Left hindlimb (tissue), 1 donor: ENCODE measurements around the gene NOMO2.
"Not testable (repeated sequence)": the region's sequence is repeated elsewhere in the genome, so short reads cannot be mapped to it uniquely, and the experiment has no call there.

Source experiments
- DNase-seq: peaks from one replicate; pipeline ENCODE4 v3.0.0-alpha.2; 2018

NOMO2 gene

DNA sequence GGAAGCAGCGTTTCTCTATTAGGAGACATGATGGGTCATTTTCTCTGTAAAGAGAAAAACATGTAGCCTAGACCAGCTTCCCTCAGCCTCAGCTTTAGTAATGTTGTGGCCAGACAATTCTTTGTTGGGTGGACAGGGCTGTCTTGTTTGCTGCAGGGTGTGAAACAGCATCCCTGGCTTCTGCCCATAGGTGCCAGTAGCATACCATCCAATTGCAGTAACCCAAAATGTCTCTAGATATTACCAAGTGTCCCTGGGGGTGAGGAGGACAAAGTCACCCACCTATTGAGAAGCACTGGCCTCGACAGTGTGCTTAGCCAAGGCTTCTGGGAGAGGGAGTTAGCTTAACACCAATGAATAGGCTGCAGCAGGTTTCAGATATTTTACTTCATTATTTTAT, 14.0 kb upstream of the NOMO2 start:
- DNase-seq, result not testable (repeated sequence)

DNA sequence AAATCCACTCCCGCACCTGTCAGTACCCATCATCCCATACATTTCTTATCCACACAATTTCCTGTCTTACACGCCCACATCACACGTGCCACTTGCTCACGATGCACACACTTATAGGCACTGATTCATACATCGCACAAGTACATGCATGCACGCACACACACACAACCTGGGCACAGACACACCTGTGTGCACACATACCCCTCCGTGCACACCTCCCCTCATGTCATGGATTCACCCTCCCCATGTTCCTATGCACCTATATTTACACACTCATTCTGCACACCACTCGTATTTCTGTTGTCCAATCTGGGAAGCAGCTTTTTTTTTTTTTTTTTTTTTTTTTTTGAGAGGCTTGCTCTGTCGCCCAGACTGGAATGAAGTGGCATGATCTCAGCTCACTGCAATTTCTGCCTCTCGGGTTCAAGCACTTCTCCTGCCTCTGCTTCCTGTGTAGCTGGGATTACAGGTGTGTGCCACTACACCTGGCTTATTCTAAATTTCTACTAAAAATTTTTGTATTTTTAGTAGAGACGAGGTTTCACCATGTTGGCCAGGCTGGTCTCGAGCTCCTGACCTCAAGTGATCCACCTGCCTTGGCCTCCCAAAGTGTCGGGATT, 13.5 kb upstream of the NOMO2 start:
- not testable (repeated sequence) for DNase-seq

DNA sequence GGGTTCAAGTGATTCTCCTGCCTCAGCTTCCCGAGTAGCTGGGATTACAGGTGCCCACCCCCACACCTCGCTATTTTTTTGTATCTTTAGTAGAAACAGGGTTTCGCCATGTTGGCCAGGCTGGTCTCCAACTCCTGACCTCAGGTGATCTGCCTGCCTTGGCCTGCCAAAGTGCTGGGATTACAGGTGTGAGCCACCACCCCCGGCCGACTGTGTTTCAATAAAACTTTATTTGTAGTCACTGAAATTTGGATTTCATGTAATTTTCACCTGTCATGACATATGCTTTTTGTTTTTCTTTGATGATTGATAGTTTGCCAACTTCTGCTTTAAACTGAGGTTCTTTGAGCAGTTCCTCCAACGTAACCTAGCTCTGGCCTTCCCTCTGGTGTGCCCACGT, 12.0 kb upstream of the NOMO2 start:
- not testable (repeated sequence) for DNase-seq

DNA sequence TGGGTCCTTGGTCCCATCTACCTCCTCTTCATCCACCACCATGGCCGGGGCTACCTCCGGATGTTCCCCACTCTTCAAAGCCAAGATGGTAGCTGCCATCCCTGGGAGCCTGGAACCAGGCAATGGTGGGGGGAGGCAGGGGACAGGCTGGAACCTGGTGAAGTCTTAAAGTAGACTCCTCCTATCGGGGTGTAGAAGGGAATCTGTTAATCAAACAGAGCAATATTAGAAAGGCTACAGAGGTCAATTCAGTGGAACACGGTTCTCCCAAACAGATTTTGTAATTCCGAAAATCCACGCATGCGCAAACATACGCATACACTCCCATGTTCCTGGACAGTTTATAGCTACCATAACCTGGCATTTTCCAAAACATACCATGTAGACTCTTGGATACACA, 11.1 kb upstream of the NOMO2 start:
- DNase-seq, result not testable (repeated sequence)

DNA sequence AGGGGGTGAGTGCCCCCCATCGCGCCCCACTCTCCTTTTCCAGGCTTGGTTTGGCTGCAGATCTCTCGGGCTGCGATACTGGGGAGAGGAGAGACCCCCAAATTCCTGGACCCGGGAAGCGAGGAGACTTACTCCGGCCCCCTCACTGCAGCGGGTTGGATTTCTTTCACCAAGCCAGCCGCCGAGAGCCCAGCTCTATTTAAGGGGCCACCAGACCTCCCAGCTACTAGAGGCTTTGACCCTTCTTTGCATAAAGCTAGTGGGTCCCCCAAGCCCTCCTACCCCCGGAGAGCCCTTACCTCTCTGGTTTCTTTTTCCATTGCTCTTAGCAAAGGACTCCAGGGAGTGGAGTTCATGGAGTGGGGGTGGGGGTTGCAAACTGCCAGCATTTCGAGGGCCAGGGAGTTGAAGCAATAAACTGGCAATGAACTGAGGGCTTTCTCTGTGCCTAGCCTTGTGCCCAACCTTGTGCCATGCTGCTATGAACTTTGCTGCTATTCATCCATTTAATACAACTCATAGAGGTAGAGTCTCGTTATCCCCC, 9.5 kb upstream of the NOMO2 start:
- not testable (repeated sequence) for DNase-seq

DNA sequence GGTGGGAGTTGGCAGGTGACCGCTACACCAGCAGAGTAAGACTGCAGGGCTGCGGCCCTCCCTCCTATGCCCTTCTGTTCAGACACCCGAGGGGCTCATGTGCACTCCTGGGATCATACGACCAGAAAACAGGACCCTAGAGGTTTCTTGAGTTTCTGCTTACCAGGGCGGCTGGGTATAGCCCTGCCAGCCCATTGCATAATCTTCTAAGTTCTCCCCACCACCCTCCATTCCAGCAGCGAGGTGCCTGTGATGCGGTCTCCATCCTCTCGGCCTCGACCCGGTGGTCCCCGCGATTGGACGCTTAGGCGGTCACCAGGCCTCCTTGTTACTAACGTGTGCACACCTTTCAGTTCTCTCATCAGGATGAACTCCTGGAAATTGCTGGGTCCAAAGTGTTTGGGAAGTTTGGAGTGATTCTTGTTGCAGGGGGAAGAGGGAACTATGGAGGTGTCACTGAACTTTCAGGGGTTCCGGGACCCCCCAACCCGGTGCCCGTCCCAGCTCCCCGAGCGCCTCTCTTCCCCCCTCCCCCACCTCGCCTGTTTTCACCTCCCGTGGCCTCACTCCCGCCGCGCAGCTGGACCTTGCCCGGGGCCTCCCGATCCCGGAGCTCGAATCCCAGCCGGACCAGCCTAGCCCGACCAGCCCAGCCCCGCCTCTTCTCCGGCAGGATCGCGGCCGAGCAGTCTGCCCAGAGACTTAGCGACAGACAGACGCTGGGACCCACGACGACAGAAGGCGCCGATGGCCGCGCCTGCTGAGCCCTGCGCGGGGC, 8.8 kb upstream of the NOMO2 start:
- DNase-seq, result not testable (repeated sequence)

DNA sequence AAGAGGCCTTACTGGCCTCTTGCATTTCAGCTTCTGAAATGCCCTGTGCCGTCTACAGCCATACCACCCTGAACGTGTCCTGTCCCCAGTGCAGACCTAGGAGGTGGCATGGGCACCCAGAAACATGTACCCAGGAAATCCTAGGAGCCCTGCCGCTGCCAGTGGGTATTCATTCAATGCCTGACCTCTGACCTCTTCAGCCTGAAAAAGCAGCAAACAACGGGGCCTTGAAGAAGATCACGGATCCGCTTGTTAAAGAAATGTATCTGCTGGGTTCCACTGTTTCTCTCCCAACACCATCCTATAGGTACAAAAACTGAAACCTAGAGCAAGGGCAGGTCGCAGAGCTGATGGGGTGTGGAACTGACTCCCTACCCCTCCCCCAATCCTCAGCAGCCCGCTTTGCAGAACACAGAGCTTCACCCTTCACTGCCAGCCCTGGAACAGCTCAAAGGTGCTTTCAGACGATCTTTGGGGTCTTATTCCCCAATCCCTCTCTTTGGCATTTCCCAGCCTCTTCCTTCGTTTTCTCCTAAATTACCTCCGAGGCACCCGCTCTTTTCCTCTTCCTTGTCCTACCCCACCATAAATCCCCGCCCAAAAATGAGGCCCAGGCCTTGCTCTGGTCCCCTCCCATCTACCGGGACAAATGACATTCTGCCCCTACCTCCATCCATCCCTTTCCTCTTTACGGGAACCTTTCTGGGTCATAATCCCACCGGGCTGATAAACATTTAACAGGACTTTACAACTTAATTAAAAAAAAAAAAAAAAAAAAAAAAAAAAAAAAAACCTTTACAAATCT, 1.3 kb downstream of the NOMO2 start:
- not testable (repeated sequence) for DNase-seq

DNA sequence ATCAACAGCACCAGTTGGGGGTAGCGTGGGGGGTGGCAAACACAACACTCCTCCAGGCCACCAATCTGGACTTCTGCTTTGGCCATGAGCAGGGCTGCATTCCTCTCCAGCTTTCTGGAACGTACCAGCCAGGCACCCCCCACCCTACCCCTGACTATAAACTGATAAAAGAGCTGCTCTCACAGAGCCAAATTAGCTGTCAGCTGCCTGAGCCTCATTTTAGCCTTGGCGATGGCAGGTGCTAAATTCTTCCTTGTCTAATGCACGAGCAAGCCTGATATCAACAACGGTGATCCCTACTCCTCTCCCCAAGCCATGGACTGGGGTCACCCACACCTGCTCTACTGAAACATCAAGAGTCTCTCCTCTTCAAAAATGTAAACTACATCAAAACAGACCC, 8.2 kb downstream of the NOMO2 start:
- not testable (repeated sequence) for DNase-seq

DNA sequence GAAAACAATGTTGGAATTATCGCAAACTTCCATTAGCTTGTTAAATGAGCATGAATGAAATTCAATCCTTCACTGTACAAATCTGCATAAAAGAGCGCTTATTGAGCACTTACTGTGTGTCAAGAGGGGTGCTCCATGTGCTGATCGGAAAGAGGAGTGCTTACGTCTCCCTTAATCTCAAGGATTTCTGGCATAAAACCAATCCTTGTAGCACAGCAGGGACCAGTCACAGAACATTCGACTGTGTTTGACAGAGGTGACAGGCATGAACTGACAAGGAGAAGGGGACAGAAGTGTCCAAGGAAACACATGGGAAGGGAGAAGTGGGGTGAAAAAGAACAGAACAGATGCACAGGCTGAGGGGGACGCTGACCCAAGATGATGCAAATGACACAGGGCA, 14.5 kb downstream of the NOMO2 start:
- DNase-seq, result not testable (repeated sequence)

DNA sequence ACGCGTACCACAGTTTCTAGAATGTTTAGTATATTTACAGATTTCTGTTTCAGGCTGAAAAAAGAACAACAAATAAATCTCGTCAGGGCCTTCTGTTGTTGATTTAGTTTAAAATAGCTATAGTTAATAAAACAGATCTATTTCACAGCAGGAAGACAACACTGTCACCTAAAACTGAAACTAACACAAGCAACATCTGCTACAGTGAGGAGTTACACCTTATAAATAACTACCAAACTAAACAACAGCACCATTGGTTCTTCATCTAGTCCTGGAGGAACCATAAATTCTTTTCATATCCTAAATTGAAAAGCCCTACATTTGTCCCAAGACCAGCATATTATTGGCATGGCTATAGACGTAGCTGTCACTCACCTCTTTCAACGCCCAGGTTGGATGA, 15.0 kb downstream of the NOMO2 start:
- not testable (repeated sequence) for DNase-seq

DNA sequence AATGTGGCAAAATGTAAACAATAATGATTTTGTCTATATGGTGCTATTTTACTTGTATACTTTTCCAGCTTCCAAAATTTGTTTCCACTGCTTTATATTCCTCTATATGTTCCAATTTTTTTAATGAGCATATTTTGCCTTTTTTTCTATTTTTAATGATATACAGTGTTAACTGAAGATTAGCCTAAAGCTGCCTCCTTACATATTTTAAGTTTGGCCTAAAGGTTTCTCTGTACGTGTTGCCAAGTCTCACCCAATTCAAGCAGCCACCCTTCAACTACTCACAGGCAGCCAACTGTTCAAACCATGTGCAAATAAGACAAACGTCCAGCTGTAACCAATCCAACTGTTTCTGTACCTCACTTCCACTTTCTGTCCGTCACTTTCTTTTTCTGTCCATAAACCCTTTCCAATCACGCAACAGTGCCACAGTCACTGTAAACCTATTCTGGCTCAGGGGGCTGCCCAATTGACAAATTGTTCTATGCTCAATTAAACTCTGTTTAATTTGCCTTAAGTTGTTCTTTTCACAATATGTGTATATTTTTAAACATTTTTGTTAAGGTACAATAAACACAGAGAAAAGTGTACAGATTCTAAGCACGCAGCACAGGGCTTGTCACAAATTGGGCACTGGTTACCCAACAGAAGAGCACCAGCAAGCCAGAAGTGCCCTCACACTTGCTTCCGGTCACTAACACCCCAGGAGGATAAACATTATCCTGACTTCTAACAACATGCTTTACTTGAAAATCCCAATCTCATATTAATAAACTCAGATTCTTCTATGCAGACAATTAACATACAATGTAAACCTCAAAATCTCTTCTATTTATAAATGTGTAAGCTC, 17.4 kb downstream of the NOMO2 start:
- not testable (repeated sequence) for DNase-seq

DNA sequence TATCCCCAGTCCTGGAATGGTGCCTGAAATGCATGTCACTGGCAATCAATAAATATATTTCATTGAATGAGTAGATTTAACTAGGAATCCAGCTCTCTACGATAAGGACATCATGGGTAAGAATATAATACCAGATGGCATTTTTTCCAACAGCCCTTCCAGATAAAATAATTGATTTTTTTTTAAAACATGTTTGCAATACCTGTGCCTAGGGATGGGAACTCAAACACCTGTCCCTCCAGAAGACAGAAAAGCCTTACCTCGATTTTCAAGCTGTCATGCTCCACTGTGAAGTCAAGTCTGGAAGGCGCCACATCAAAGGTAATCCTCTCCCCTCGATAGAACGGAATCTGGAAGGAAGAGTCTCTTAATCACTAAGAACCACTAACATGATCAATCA, 20.0 kb downstream of the NOMO2 start:
- DNase-seq, result not testable (repeated sequence)

DNA sequence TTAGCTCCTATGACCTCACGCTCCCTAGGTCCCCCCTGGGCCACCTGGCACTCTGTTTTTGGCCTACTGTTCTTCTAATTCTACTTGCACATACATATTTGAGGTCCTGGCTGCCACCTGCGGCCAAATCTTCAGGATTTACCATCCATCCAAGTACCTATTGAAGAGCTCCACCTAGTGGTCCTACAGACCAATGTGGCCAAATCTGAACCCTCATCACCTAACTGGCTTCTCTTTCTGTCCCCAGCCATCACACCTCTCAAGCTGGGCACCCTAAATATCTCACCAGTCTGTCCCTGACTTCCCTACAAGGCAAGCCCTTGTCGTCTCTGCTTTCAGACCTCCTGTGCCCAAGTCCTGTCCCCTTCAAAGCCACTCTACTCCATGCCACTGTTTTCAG, 24.9 kb downstream of the NOMO2 start:
- not testable (repeated sequence) for DNase-seq

DNA sequence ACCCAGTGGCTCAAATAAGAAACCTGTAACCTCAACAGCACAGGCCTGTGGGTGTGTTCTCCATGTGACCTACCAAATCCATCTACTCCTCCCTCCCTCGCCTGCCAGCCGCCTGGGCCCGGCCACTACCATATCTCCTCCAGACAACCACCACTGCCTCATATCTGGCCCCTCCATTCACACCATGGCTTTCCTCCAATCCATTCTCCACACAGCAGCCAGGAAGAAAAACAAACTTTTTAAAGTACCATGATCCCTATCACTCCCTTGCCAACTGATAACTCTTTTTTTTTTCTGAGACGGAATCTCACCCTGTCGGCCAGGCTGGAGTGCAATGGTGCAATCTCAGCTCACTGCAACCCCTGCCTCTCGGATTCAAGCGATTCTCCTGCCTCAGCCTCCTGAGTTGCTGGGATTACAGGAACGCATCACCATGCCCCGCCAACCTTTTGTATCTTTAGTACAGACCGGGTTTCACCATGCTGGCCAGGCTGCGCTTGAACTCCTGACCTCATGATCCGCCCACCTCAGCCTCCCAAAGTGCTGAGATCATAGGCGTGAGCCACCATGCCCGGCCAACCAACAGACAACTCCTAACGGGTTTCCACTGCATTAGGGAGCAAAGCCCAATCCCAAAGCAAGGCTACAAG, 26.3 kb downstream of the NOMO2 start:
- DNase-seq, result not testable (repeated sequence)

DNA sequence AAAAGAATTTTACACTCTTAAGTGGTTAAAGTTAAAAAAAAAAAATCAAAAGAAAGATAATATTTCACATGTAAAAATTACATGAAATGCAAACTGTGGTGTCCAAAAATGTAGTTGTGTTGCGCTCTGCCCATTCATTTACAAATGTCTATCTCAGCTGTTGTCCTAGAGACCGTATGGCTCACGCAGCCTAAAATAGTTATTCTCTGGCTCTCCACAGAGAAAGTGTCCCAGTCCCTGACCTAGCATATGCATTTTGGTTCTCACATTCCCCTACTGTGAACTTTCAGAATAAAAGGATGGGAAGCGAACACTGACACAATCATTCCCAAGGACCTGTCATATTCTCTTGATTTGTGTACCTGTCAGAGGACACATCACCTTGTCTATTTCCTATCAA, 27.6 kb downstream of the NOMO2 start:
- DNase-seq, result not testable (repeated sequence)

DNA sequence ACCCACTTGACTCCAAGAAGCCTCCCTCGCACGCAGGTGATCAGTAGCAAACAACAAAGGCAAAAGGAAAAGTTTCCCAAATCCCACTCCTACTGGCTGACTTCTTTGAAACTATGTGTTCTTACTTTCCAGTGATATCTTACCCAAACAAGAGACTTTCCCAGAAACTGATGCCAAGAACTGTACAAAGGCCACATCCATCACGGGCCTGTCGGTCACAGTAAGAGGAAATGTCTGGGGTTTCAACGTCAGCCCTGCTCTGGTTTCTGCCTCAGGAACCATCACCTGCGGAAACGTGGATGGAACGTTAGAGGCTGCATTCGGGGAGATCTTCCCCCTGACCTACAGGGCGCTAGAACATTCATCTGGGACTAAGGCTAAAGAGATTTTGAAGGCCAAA, 30.6 kb downstream of the NOMO2 start:
- DNase-seq, result not testable (repeated sequence)

DNA sequence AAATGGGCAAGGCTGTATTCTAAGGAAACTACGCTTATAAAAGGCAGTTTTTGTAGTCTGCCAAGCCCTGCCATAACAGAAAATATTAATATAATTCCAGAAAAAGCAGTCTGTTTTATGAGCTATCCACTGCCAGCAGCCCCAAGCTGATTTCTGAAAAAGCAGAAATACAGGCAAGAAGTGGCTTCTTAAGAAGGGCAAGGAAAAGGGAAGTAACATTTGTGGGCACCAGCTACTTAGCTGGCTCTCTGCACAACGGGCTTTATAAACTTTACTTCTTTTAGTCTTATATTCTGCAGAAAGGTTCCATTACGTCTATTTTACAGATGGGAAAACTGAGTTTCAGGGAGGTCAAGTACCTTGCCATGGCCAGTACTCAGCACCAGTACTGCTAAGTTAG, 31.6 kb downstream of the NOMO2 start:
- DNase-seq, result not testable (repeated sequence)

DNA sequence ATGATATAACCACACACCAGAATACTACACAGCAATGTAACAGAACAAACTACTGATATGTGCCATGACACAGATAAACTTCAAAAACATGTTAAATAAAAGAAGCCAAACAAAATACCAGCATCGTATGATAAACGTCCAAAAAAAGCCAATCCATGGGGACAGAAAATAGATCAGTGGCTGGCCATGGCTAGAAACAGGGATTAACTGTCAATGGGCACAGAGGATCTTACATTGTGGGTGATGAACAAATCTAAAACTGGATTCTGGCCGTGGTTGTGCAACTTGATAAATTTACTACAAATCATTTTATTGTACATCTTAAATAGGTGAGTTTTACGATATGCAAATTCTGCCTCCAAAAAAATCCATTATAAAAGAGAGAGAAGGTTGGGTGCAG, 35.4 kb downstream of the NOMO2 start:
- DNase-seq, result not testable (repeated sequence)

DNA sequence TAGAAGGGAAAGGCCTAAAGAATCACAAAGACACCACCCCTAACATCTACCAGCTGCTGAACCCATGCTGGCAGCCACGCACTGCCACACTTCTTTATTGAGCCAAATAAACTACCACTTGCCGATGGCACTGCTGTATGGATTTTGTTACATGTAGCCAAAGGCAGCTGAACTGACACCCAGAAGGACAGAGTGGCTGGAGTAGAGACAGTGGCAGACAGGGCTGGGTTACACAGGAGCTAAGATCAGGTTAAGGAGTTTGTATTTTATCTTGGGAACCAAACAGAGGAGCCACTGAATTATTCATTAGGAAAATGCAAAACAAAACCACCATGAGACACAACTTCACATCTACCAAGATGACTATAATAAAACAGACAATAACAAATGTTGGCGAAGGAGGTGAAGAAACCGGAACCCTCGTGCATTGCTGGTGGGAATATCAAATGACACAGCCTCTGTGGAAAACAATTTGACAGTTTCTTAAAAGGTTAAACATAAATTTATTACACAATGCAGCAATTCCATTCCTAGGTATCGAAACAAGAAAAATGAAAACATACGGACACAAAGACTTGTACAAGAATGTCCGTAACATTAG, 35.9 kb downstream of the NOMO2 start:
- DNase-seq, result not testable (repeated sequence)

DNA sequence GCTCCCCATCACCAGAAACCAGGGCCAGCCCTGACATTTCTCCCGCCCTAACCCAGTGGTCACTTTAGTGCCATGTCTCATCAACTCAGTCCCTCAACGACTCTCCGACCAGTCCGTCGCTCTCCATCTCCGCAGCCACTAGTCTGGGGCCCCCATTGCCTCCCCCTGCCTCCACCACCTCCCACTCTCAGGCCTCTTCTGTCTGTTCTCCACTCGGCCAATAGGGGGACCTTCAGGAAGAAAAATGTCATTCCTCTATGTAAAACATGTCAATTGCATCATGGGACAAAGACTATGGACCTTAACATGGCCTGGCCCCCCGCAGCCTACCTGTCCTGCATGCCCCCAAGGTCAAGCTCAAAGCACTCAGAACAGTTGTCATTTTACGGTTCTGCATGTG, 39.3 kb downstream of the NOMO2 start:
- not testable (repeated sequence) for DNase-seq
